Measurements from ENCODE around the gene TGFA.

The TGFA gene

DNA sequence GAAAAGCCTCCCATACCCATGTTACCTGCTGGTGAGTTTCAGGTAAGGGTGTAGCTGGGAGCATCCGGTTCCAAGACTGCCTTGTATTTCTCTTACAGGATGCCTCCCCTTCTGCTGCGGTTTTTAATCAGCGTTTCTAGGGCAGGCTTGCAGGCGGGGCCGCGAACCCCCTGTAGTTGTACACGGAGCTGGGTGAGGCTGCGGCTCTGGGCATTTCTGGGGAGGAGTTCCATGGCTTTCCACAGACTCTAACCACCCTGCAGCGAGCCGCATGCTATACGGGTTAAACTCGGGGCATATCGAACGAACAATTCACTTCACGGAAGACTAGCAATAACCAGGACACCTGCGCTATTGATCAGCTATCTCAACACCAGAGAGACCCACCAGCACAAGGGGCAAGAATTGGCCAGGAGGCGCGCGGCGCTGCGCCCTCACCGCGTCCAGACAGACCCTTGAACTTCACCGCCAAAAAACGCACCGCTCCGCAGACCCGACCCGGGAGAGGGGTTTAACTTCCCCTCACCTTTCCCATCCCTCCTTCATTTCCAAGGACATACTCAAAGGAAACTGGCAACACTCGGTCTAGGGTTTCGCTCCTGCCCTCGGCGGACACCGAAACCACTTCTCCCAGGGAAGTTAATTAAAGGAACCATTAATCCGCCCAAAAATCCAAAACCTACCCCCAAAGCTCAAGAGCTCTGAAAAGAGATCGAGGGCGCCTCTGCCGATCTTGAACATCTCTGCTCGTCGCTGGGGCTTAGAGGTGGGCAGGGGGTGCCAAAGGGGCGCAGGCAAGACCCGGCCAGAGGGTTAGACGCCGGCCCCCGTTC, 909 bp downstream of the TGFA start:
- DNase-seq (ENCODE audit: low read depth), result no peak

GRCh38 chr2:70551167-70551566, 2.5 kb downstream of the TGFA start:
- no peak for DNase-seq (ENCODE audit: low read depth)

DNA sequence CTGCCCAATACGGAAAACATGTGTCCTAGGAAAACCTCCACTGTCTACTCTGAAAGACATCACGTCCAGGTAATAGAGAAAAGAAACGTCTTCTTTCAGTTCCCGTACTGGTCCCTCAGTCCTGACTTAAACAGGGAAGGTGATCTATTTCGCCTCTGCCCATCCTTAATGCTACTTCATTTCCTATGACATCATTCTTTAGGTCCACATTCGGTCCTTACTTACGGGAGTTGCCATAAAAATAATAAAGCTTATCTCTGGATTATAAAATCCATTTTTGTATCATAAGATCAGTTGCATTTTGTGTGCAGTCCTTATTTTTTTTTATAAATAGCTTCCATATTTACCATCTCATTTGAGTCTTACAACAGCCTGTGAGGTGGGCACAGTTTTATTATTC, 3.7 kb downstream of the TGFA start:
- no peak for DNase-seq (ENCODE audit: low read depth)

DNA sequence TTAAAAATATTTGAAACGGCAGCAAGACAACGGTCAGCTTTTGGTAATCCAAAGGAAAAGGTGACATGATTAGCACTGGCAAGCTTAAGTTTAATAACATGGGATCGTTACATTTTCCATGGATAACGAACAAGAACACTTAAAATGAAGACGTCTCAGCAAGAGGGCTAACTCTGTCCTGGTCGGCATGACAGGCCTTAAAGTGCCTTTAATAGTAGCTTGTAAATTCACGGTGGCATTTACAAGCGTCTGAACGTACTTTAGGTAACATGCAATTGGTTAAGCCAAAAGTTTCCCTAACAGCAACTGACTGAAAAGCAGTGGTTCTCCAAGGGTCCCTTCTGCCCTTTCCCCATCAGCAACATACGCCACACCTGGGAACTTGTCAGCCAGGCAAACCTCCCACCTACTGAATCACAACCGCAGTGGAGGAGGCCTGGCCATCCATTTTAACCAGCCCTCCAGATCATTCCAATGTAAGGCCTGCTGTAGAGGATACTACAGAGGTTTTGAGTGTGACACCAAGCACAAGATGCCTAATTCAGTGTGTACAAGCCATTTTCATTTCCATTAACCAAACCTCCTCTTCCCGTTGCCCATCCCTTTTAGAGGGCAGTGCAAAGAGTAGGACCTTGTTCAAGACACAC, 4.4 kb downstream of the TGFA start:
- no peak for DNase-seq (ENCODE audit: low read depth)

DNA sequence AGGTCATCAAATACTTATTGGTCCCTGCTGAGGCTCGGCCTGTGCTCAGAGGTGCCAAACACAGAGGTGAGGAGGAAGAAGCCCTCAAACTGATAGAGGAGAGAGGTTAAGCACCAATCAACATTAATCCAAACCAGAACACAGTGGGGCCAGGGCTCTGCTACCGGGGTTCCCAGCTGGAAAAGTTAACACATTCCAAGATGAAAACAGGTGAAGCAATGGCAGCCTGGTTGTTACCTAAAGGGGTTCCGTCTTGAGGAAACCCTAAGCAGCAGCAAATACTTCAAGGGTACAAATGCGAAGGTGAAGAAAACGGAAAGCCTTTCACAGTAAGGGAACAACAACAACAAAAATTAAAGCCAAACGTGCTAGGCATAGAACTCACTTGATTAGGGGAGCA, 5.4 kb downstream of the TGFA start:
- no peak for DNase-seq (ENCODE audit: low read depth)

DNA sequence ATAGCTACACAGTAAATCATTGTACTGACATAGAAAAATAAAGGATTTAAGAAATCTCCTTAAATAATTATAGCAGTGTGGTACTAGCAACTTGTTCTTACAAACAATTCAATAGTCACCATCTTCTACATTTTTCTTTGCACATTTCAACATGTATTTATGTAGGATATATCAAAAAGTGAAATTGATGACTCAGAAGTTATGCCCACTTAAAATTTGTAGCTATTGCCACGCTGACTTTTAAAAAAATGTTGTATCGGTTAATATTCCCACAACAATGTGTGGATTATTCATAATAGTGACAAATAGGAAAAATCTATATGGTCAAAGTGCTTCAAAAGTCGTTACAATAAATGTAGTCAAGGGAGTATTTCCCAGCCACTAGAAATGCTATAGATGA, 6.7 kb downstream of the TGFA start:
- DNase-seq (ENCODE audit: low read depth), result no peak

DNA sequence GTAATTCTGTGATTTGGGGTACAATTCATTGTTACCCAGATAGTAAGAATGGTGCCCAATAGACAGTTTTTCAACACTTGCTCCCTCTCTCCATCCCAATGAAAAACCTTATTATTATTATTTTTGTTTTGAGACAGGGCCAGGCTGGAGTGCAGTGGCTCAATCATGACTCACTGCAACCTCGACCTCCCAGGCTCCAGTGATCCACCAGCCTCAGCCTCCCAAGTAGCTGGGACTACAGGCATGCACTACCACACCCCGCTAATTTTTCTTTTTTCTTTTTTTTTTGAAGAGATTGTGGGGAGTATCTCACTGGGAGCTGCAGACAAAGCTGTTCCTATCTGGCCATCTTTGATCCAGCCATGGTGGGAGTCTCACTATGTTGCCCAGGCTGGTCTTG, 7.2 kb downstream of the TGFA start:
- DNase-seq (ENCODE audit: low read depth), result no peak

GRCh38 chr2:70541481-70542020, 12.1 kb downstream of the TGFA start:
- DNase-seq (ENCODE audit: low read depth), result no peak

DNA sequence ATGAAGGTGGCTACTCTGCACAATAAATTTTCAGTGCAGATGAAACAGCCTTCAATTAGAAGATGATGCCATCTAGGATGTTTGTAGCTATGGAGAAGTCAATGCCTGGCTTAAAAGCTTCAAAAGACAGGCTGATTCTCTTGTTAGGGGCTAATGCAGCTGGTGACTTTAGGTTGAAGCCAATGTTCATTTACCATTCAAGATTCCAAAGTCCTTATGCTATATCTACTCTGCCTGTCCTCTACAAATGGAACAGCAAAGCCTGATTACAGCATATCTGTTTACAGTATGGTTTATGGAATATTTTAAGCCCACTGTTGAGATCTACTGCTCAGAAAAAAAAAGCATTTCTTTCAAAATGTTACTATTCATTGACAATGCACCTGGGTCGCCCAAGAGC, 15.8 kb downstream of the TGFA start:
- no peak for DNase-seq (ENCODE audit: low read depth)

DNA sequence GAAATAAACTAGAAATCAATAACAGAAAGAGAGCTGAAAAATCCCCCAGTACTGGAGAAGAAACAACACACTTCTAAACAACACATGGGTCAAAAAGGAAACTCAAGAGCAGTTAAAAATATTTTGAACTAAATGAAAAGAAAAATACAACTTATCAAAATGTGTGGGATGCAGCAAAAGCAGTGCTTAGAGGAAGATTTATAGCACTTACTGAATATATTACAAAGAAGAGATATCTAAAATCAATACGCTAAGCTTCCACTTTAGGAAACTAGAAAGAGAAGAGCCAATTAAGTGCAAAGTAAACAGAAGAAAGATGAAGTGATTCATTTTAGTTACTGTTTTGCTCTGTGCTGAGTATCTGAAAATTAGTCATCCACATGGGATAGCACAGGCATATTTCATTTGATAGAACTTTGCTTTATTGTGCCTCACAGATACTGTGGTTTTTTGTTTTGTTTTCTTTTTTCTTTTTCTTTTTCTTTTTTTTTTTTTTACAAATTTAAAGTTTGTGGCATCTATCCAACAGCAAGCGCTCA, 17.0 kb downstream of the TGFA start:
- no peak for DNase-seq (ENCODE audit: low read depth)

- DNase-seq (ENCODE audit: low read depth), result no peak
These were observed 18.1 kb downstream of the TGFA start for GRCh38 chr2:70535573-70535972.

- DNase-seq (ENCODE audit: low read depth), result no peak
These were observed 19.3 kb downstream of the TGFA start for GRCh38 chr2:70534183-70534836.

GRCh38 chr2:70532244-70532935, 21.2 kb downstream of the TGFA start:
- no peak for DNase-seq (ENCODE audit: low read depth)

GRCh38 chr2:70531419-70532086, 22.1 kb downstream of the TGFA start:
- DNase-seq (ENCODE audit: low read depth), result no peak

GRCh38 chr2:70529610-70530009, 24.0 kb downstream of the TGFA start:
- DNase-seq (ENCODE audit: low read depth), result no peak

GRCh38 chr2:70528929-70529328, 24.7 kb downstream of the TGFA start:
- DNase-seq (ENCODE audit: low read depth), result no peak

DNA sequence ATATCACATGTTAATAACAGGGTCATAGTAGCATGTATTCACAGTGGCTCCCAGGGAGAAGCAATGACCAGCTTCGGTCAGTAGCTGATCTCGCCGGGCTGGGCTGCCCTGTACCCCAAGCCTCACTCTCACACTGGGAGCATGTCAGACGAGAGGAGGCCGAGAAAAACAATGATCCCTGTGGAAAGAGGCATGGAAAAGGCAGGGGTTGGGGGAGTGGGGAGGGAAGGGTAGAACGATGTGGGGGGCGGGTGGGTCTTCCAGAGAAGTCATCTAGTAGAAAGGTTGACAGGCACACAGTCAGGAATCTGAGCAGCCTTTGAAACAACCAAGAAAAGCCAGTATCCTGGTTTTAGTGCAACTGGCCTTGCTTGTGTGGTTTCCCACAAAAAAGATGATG, 25.4 kb downstream of the TGFA start:
- DNase-seq (ENCODE audit: low read depth), result no peak

DNA sequence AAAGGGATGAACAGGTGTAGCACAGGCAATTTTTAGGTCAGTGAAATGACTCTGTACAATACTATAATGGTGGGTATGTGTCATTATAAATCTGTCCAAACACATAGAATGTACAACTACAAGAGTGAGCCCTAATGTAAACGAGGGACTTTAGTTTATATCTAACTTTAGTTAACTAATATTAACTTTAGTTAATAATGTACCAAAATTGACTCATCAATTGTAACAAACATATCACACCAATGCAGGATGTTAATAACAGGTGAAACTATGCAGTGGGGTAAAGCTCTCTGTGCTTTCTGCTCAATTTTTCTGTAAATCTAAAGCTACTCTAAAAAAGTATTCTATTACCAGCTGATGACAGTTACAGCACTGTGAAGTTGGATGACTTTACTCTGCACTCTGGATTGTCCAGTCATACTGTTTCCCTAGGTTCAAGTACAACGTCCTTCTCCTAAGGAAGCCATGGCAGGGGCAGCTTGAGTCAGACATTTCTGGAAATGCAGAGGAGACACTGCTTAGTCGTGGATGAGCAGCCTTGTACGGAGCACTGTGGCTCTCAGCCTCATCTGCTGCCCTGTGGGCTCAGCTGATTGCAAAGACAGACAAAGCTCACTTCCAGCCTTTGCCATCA, 26.1 kb downstream of the TGFA start:
- DNase-seq (ENCODE audit: low read depth), result no peak

GRCh38 chr2:70526126-70526525, 27.5 kb downstream of the TGFA start:
- DNase-seq (ENCODE audit: low read depth), result no peak

GRCh38 chr2:70525032-70525431, 28.6 kb downstream of the TGFA start:
- DNase-seq (ENCODE audit: low read depth), result no peak

All from stimulated activated CD8-positive, alpha-beta memory T cell treated with anti-CD3 and anti-CD28 coated beads, Interleukin-12 subunit alpha, Interleukin-12 subunit beta, amount 100 ng/mL, for 1 hour (primary cell).